B cell (primary cell): ENCODE results near the gene NLGN1.

Experiments used
- EZH2 ChIP-seq: IDR thresholded peaks from 2 replicates; pipeline ENCODE4 v1.6.1; 2012; ENCODE audit warnings: borderline replicate concordance, low read depth, mild to moderate bottlenecking, moderate library complexity, low read length; ENCODE audit not compliant: insufficient read depth, poor library complexity, severe bottlenecking
- TF ChIP-seq, protein P1 (sequence below): fragments of 200-600 bp; IDR thresholded peaks from one replicate; pipeline ENCODE4 v1.8.0; 2022; ENCODE audit warnings: antibody characterized with exemption, mild to moderate bottlenecking

- TF ChIP-seq EZH2 = no peak
- TF ChIP-seq, protein P1, sequence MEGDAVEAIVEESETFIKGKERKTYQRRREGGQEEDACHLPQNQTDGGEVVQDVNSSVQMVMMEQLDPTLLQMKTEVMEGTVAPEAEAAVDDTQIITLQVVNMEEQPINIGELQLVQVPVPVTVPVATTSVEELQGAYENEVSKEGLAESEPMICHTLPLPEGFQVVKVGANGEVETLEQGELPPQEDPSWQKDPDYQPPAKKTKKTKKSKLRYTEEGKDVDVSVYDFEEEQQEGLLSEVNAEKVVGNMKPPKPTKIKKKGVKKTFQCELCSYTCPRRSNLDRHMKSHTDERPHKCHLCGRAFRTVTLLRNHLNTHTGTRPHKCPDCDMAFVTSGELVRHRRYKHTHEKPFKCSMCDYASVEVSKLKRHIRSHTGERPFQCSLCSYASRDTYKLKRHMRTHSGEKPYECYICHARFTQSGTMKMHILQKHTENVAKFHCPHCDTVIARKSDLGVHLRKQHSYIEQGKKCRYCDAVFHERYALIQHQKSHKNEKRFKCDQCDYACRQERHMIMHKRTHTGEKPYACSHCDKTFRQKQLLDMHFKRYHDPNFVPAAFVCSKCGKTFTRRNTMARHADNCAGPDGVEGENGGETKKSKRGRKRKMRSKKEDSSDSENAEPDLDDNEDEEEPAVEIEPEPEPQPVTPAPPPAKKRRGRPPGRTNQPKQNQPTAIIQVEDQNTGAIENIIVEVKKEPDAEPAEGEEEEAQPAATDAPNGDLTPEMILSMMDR = no peak
Measured at GRCh38 chr3:173892547-173892946, 495.0 kb downstream of the NLGN1 start.
